ENCODE measurements around the gene ACTRT2. TPM values are rescaled to one million over a fixed set of nuclear protein-coding genes. Genes with fewer than 3 reads are reported as not detected.
A peak's percentile ranks its signal among the peaks of the same experiment; 100 is the strongest.

ACTRT2 gene
- total RNA-seq (not detected), polyA plus RNA-seq (not detected)
- long read RNA-seq, donor 1, result 0 reads
- long read RNA-seq, donor 2, result 0 reads
- long read RNA-seq, donor 3, result 0 reads
- long read RNA-seq, donor 4, result 0 reads

GRCh38 chr1:3021233-3021671 is at the start of gene ACTRT2:
Gene ACTRT2, plus strand, starts transcription at chr1:3021467. Its CDS starts 220 bp downstream, at chr1:3021687.
- 49% methylated on average over 8 of the region's 8 CpGs for WGBS
- Histone ChIP-seq H3K27me3 (ENCODE audit: control insufficient read depth, insufficient read depth) (no peaks in the 10 kb centered on the region), H3K9me3 (ENCODE audit: control insufficient read depth, low read length) (no peaks in the 10 kb centered on the region), H3K4me1 (ENCODE audit: control insufficient read depth, insufficient read depth, low read length) (no peaks in the 10 kb centered on the region), H3K4me3 (ENCODE audit: low read length) (no peak within 1 kb of the TSS), H3K27ac (ENCODE audit: low read length) (no peak within 1 kb of the TSS)
- ATAC-seq, result no peak
- intact Hi-C loops (cut with DNase I), result no loop called here
- DNase-seq, result peak in 1 of 3 donors; percentile 1

- WGBS, result 93% methylated on average over 9 of the region's 9 CpGs
- no peak overlapping the region for H3K4me3 ChIP-seq (ENCODE audit: low read length)
- H3K27me3 ChIP-seq (ENCODE audit: control insufficient read depth, insufficient read depth), result no peaks in the 10 kb centered on the region
- ATAC-seq (no peak), DNase-seq (no peak)
- no peaks in the 10 kb centered on the region for H3K4me1 ChIP-seq (ENCODE audit: control insufficient read depth, insufficient read depth, low read length)
- intact Hi-C loops (cut with DNase I), result no loop called here
- H3K27ac ChIP-seq (ENCODE audit: low read length), result no peak overlapping the region
- no peaks in the 10 kb centered on the region for H3K9me3 ChIP-seq (ENCODE audit: control insufficient read depth, low read length)
These were observed 49.7 kb upstream of the ACTRT2 start for GRCh38 chr1:2971609-2972008.

- ATAC-seq (no peak), DNase-seq (no peak)
- no peak overlapping the region for H3K4me3 ChIP-seq (ENCODE audit: low read length)
- no peaks in the 10 kb centered on the region for H3K27me3 ChIP-seq (ENCODE audit: control insufficient read depth, insufficient read depth)
- H3K9me3 ChIP-seq (ENCODE audit: control insufficient read depth, low read length), result no peaks in the 10 kb centered on the region
- H3K27ac ChIP-seq (ENCODE audit: low read length), result no peak overlapping the region
- intact Hi-C loops (cut with DNase I), result no loop called here
- WGBS, result 83% methylated on average over 27 of the region's 27 CpGs
- H3K4me1 ChIP-seq (ENCODE audit: control insufficient read depth, insufficient read depth, low read length), result no peaks in the 10 kb centered on the region
These were observed 49.0 kb upstream of the ACTRT2 start for GRCh38 chr1:2972011-2972878.

GRCh38 chr1:2972879-2973575 is 48.2 kb upstream of the ACTRT2 start:
- Histone ChIP-seq H3K27me3 (ENCODE audit: control insufficient read depth, insufficient read depth) (no peaks in the 10 kb centered on the region), H3K4me1 (ENCODE audit: control insufficient read depth, insufficient read depth, low read length) (no peaks in the 10 kb centered on the region), H3K4me3 (ENCODE audit: low read length) (no peak overlapping the region), H3K9me3 (ENCODE audit: control insufficient read depth, low read length) (no peaks in the 10 kb centered on the region), H3K27ac (ENCODE audit: low read length) (no peak overlapping the region)
- WGBS, result 76% methylated on average over 14 of the region's 14 CpGs
- intact Hi-C loops (cut with DNase I), result no loop called here
- no peak for ATAC-seq
- DNase-seq, result no peak

GRCh38 chr1:2973601-2974593 is 47.4 kb upstream of the ACTRT2 start:
- ATAC-seq (no peak), DNase-seq (no peak)
- Histone ChIP-seq H3K4me3 (ENCODE audit: low read length) (no peak overlapping the region), H3K4me1 (ENCODE audit: control insufficient read depth, insufficient read depth, low read length) (no peaks in the 10 kb centered on the region), H3K9me3 (ENCODE audit: control insufficient read depth, low read length) (no peaks in the 10 kb centered on the region), H3K27ac (ENCODE audit: low read length) (no peak overlapping the region), H3K27me3 (ENCODE audit: control insufficient read depth, insufficient read depth) (no peaks in the 10 kb centered on the region)
- intact Hi-C loops (cut with DNase I), result no loop called here
- 50% methylated on average over 18 of the region's 18 CpGs for WGBS

- Histone ChIP-seq H3K27me3 (ENCODE audit: control insufficient read depth, insufficient read depth) (no peaks in the 10 kb centered on the region), H3K9me3 (ENCODE audit: control insufficient read depth, low read length) (no peaks in the 10 kb centered on the region), H3K27ac (ENCODE audit: low read length) (no peak overlapping the region), H3K4me3 (ENCODE audit: low read length) (no peak overlapping the region), H3K4me1 (ENCODE audit: control insufficient read depth, insufficient read depth, low read length) (no peaks in the 10 kb centered on the region)
- DNase-seq (no peak), ATAC-seq (no peak)
- WGBS, result 71% methylated on average over 18 of the region's 18 CpGs
- intact Hi-C loops (cut with DNase I), result no loop called here
These were observed 46.5 kb upstream of the ACTRT2 start for GRCh38 chr1:2974701-2975301.

GRCh38 chr1:2975466-2976179 is 45.6 kb upstream of the ACTRT2 start:
- 81% methylated on average over 19 of the region's 19 CpGs for WGBS
- Histone ChIP-seq H3K27ac (ENCODE audit: low read length) (no peak overlapping the region), H3K9me3 (ENCODE audit: control insufficient read depth, low read length) (no peaks in the 10 kb centered on the region), H3K4me3 (ENCODE audit: low read length) (no peak overlapping the region), H3K4me1 (ENCODE audit: control insufficient read depth, insufficient read depth, low read length) (no peaks in the 10 kb centered on the region), H3K27me3 (ENCODE audit: control insufficient read depth, insufficient read depth) (no peaks in the 10 kb centered on the region)
- intact Hi-C loops (cut with DNase I), result no loop called here
- DNase-seq (no peak), ATAC-seq (no peak)

GRCh38 chr1:2976180-2976562 is 45.1 kb upstream of the ACTRT2 start:
- no peaks in the 10 kb centered on the region for H3K4me1 ChIP-seq (ENCODE audit: control insufficient read depth, insufficient read depth, low read length)
- H3K9me3 ChIP-seq (ENCODE audit: control insufficient read depth, low read length), result no peaks in the 10 kb centered on the region
- H3K27me3 ChIP-seq (ENCODE audit: control insufficient read depth, insufficient read depth), result no peaks in the 10 kb centered on the region
- H3K27ac ChIP-seq (ENCODE audit: low read length), result no peak overlapping the region
- ATAC-seq (no peak), DNase-seq (no peak)
- intact Hi-C loops (cut with DNase I), result no loop called here
- no peak overlapping the region for H3K4me3 ChIP-seq (ENCODE audit: low read length)
- 82% methylated on average over 6 of the region's 6 CpGs for WGBS

GRCh38 chr1:2977886-2978611 is 43.2 kb upstream of the ACTRT2 start:
- intact Hi-C loops (cut with DNase I), result no loop called here
- DNase-seq (no peak), ATAC-seq (no peak)
- Histone ChIP-seq H3K9me3 (ENCODE audit: control insufficient read depth, low read length) (no peaks in the 10 kb centered on the region), H3K27me3 (ENCODE audit: control insufficient read depth, insufficient read depth) (no peaks in the 10 kb centered on the region), H3K4me3 (ENCODE audit: low read length) (no peak overlapping the region), H3K27ac (ENCODE audit: low read length) (no peak overlapping the region), H3K4me1 (ENCODE audit: control insufficient read depth, insufficient read depth, low read length) (no peaks in the 10 kb centered on the region)
- WGBS, result 70% methylated on average over 7 of the region's 7 CpGs

Measured in right cardiac atrium (tissue), 5 donors.